IMR-90 (cell line): Measurements from ENCODE around the gene SIRT2. TPM values are rescaled to one million over a fixed set of nuclear protein-coding genes. Genes with fewer than 3 reads are reported as not detected.
A peak's percentile ranks its signal among the peaks of the same experiment; 100 is the strongest.

Experiments
- ATAC-seq: fragments of 200-7000 bp; cut with Tn5 transposase; 2 replicates; pipeline ENCODE4 v1.9.1; 2020; ENCODE audit warnings: low read depth, mild to moderate bottlenecking, moderate library complexity
- BruUV-seq: library from RNA; stranded (reverse); fragments of 400-500 nt; replicated peaks from 2 replicates; lab custom pipeline; 2021; lab: Mats Ljungman, UMichigan
- CTCF ChIA-PET: fragments of 300-600 bp; formaldehyde crosslinking; extraction: SDS; loops from one replicate; lab custom pipeline; 2021; ENCODE audit warnings: antibody characterized with exemption; lab: Yijun Ruan, JAX
- POLR2A ChIA-PET: fragments of 300-600 bp; sonication (Branson Sonifier 250); formaldehyde crosslinking; loops from one replicate; lab custom pipeline; 2022; ENCODE audit warnings: antibody characterized with exemption; ENCODE audit not compliant: unreplicated experiment; lab: Charles Lee
- DNase-seq: peaks from one replicate; pipeline ENCODE4 v3.0.0; 2013
- H2AFZ ChIP-seq: replicated peaks from 2 replicates; pipeline ENCODE3; 2013; ENCODE audit warnings: low read length, mild to moderate bottlenecking; ENCODE audit not compliant: poor library complexity
- H2AK5ac ChIP-seq: 2 replicates; pipeline ENCODE4 v1.6.1; 2013; ENCODE audit warnings: low read depth, low read length, inconsistent platforms
- H2AK9ac ChIP-seq: replicated peaks from 2 replicates; pipeline ENCODE3; 2013; ENCODE audit warnings: mild to moderate bottlenecking, low read depth, low read length, moderate library complexity; ENCODE audit not compliant: poor library complexity
- H2BK120ac ChIP-seq: 2 replicates; pipeline ENCODE4 v1.6.1; 2013; ENCODE audit warnings: low read depth, low read length, inconsistent platforms
- H2BK15ac ChIP-seq: 3 replicates; pipeline ENCODE4 v1.6.1; 2013; ENCODE audit warnings: low read depth, low read length, inconsistent platforms
- H2BK20ac ChIP-seq: 2 replicates; pipeline ENCODE4 v1.6.1; 2013; ENCODE audit warnings: low read depth, mild to moderate bottlenecking, inconsistent platforms, low read length, moderate library complexity
- H2BK5ac ChIP-seq: 2 replicates; pipeline ENCODE4 v1.6.1; 2013; ENCODE audit warnings: mild to moderate bottlenecking, low read depth, low read length, inconsistent platforms; ENCODE audit not compliant: poor library complexity, severe bottlenecking
- H3K14ac ChIP-seq: replicated peaks from 2 replicates; pipeline ENCODE4 v1.6.1; 2013; ENCODE audit warnings: low read depth, low read length, inconsistent platforms
- H3K18ac ChIP-seq: 2 replicates; pipeline ENCODE4 v1.6.1; 2013; ENCODE audit warnings: low read depth, low read length, control low read depth
- H3K23ac ChIP-seq: 2 replicates; pipeline ENCODE4 v1.6.1; 2013; ENCODE audit warnings: low read depth, low read length, inconsistent platforms
- H3K27ac ChIP-seq: 2 replicates; pipeline ENCODE4 v1.5.1; 2013; ENCODE audit warnings: mild to moderate bottlenecking, control low read depth, low read length; ENCODE audit not compliant: insufficient read depth
- H3K27me3 ChIP-seq: 2 replicates; pipeline ENCODE4 v1.6.1; 2013; ENCODE audit warnings: low read length; ENCODE audit not compliant: control insufficient read depth, insufficient read depth
- H3K36me3 ChIP-seq: 2 replicates; pipeline ENCODE4 v1.6.1; 2013; ENCODE audit warnings: low read length, mixed read lengths; ENCODE audit not compliant: control insufficient read depth, insufficient read depth
- H3K4ac ChIP-seq: 2 replicates; pipeline ENCODE4 v1.6.1; 2013; ENCODE audit warnings: low read depth, low read length, inconsistent platforms
- H3K4me1 ChIP-seq: 2 replicates; pipeline ENCODE4 v1.6.1; 2013; ENCODE audit warnings: low read length, mixed read lengths; ENCODE audit not compliant: control insufficient read depth, insufficient read depth
- H3K4me2 ChIP-seq: 2 replicates; pipeline ENCODE4 v1.6.1; 2013; ENCODE audit warnings: low read depth, mild to moderate bottlenecking, control low read depth, low read length, moderate library complexity
- H3K4me3 ChIP-seq: 2 replicates; pipeline ENCODE4 v1.5.1; 2013; ENCODE audit warnings: low read depth, mild to moderate bottlenecking, control low read depth, low read length, moderate library complexity; ENCODE audit not compliant: insufficient read depth
- H3K56ac ChIP-seq: 2 replicates; pipeline ENCODE4 v1.6.1; 2013; ENCODE audit warnings: low read length, inconsistent platforms; ENCODE audit not compliant: insufficient read depth; ENCODE audit errors: extremely low read depth
- H3K79me1 ChIP-seq, 2 experiments: 2 replicates each; pipeline ENCODE4 v1.6.1; 2013; ENCODE audit warnings: low read length in 2 of 2, inconsistent platforms in 1 of 2, low read depth in 1 of 2
- H3K9ac ChIP-seq: 2 replicates; pipeline ENCODE4 v1.6.1; 2013; ENCODE audit warnings: low read depth, low read length, control low read depth
- H3K9me1 ChIP-seq: 2 replicates; pipeline ENCODE4 v1.6.1; 2013; ENCODE audit warnings: low read length, inconsistent platforms; ENCODE audit not compliant: insufficient read depth
- H3K9me3 ChIP-seq: 2 replicates; pipeline ENCODE4 v1.6.1; 2013; ENCODE audit warnings: low read length; ENCODE audit not compliant: control insufficient read depth, insufficient read depth
- H4K20me1 ChIP-seq: 2 replicates; pipeline ENCODE4 v1.6.1; 2013; ENCODE audit warnings: low read length, inconsistent platforms; ENCODE audit not compliant: insufficient read depth
- H4K5ac ChIP-seq: 2 replicates; pipeline ENCODE4 v1.6.1; 2013; ENCODE audit warnings: mild to moderate bottlenecking, low read depth, low read length, control low read depth
- H4K8ac ChIP-seq, 2 experiments: 2 replicates each; pipeline ENCODE4 v1.6.1; 2013; ENCODE audit warnings: low read depth in 2 of 2, low read length in 2 of 2, control low read depth in 1 of 2, inconsistent platforms in 1 of 2
- H4K91ac ChIP-seq: 2 replicates; pipeline ENCODE4 v1.6.1; 2013; ENCODE audit warnings: low read depth, low read length, inconsistent platforms; ENCODE audit not compliant: insufficient read depth
- CEBPB ChIP-seq: IDR thresholded peaks from 2 replicates; pipeline ENCODE4 v1.6.1; 2012; ENCODE audit warnings: low read depth, low read length, improper control_type of control experiment
- CTCF ChIP-seq: conservative IDR thresholded peaks from 2 replicates; pipeline ENCODE4 v1.5.1; 2012; ENCODE audit warnings: mild to moderate bottlenecking, low read depth, low read length, improper control_type of control experiment
- MAFK ChIP-seq: IDR thresholded peaks from 2 replicates; pipeline ENCODE4 v1.6.1; 2012; ENCODE audit warnings: low read depth, low read length, improper control_type of control experiment
- MAZ ChIP-seq: IDR thresholded peaks from 2 replicates; pipeline ENCODE4 v1.6.1; 2012; ENCODE audit warnings: low read depth, mild to moderate bottlenecking, low read length, improper control_type of control experiment, moderate library complexity, borderline replicate concordance
- NFE2L2 ChIP-seq: fragments of 150-350 bp; IDR thresholded peaks from 2 replicates; pipeline ENCODE4 v1.6.1; 2016; ENCODE audit warnings: low read depth, mild to moderate bottlenecking, low read length
- RFX5 ChIP-seq: IDR thresholded peaks from 2 replicates; pipeline ENCODE4 v1.8.0; 2012; ENCODE audit warnings: low read depth, mild to moderate bottlenecking, low read length, moderate library complexity
- SMC3 ChIP-seq: fragments of 150-350 bp; IDR thresholded peaks from 2 replicates; pipeline ENCODE4 v1.6.1; 2016; ENCODE audit warnings: low read depth, mild to moderate bottlenecking, antibody characterized with exemption, low read length, moderate library complexity
- USF2 ChIP-seq: fragments of 150-350 bp; IDR thresholded peaks from 2 replicates; pipeline ENCODE4 v1.6.1; 2017; ENCODE audit warnings: mild to moderate bottlenecking, antibody characterized with exemption, low read length, low read depth
- WGBS, 2 experiments: methylation state at CpG; one replicate each; pipeline versions ENCODE4 v1.1.5 to v1.1.7; 2013; ENCODE audit warnings: missing lambda C conversion rate in 2 of 2; ENCODE audit not compliant: insufficient read length in 1 of 2; ENCODE audit errors: extremely low coverage in 2 of 2; 5-methylcytosine and 5-hydroxymethylcytosine counted together
- dilution Hi-C: fragments of 300-500 bp; cut with HindIII; formaldehyde crosslinking; loops from one replicate; pipeline ENCODE4 v1.14.3; 2018; ENCODE audit warnings: low sequenced_read_pairs; ENCODE audit not compliant: unreplicated experiment
- in situ Hi-C: fragments of 300-500 bp; cut with MboI; formaldehyde crosslinking; loops from 3 replicates; pipeline ENCODE4 v1.14.3; 2019; ENCODE audit warnings: low sequenced_read_pairs, inconsistent platforms, mixed read lengths
- intact Hi-C: fragments of 100-400 bp; cut with micrococcal nuclease; formaldehyde crosslinking; loops from 2 replicates; pipeline ENCODE4 v1.10.0; 2022
- polyA plus RNA-seq, 3 experiments: library from polyadenylated mRNA; depleted of rRNA; stranded (reverse); fragments of >200 nt; gene quantifications; 2 replicates each; pipeline ENCODE4 v1.2.3, GENCODE V29; 2012; ENCODE audit warnings: low replicate concordance in 1 of 3
- total RNA-seq: library from RNA; depleted of rRNA; stranded (reverse); fragments of >200 nt; gene quantifications from 2 replicates; pipeline ENCODE4 v1.2.3, GENCODE V29; 2012

SIRT2 gene
- total and polyA plus RNA-seq, 2 of the 4 experiments (the other 2 are of a cell fraction), result 43.0 to 50.0 TPM

- ChIA-PET POLR2A (no interaction called here), CTCF (no interaction called here)
- dilution Hi-C loops (no loop called here), in situ Hi-C loops (no loop called here), intact Hi-C loops (no loop called here)
- H2AFZ ChIP-seq, result no peak overlapping the region
- no TSS peak for BruUV-seq
- H3K27ac ChIP-seq, result no peak overlapping the region
- no peak overlapping the region for H2BK120ac ChIP-seq
- H3K9me3 ChIP-seq, result no peaks in the 10 kb centered on the region
- no peaks in the 10 kb centered on the region for H3K27me3 ChIP-seq
- no peak overlapping the region for H3K4me3 ChIP-seq
- no peak overlapping the region for H4K91ac ChIP-seq
- no peak for TF ChIP-seq RFX5
- TF ChIP-seq USF2, result no peak
- no peak for TF ChIP-seq CEBPB
- TF ChIP-seq MAZ, result no peak
- TF ChIP-seq SMC3, result no peak
- no peak for TF ChIP-seq NFE2L2
- no peak for TF ChIP-seq CTCF
- no peak for TF ChIP-seq MAFK
- H3K23ac ChIP-seq, result no peak overlapping the region
- peaks cover 71% of the 10 kb centered on the region for H4K20me1 ChIP-seq
- H3K9ac ChIP-seq, result no peak overlapping the region
- H3K4me1 ChIP-seq, result peaks cover 10% of the 10 kb centered on the region; the same call in 1 of the 2 replicates
- H2AK9ac ChIP-seq, result no peak overlapping the region
- peak overlapping the region; percentile 14 for H2BK5ac ChIP-seq
- H3K9me1 ChIP-seq, result peaks cover 7% of the 10 kb centered on the region; the same call in 1 of the 2 replicates
- no peak overlapping the region for H2BK15ac ChIP-seq
- no peak overlapping the region for H4K5ac ChIP-seq
- 100% methylated on average over 1 of the region's 12 CpGs; no CpG with 5 or more reads in 1 of the 2 experiments for WGBS, 2 experiments
- H3K56ac ChIP-seq, result no peak overlapping the region
- ATAC-seq (no peak), DNase-seq (no peak)
- H3K36me3 ChIP-seq, result peaks cover 81% of the 10 kb centered on the region
- no peak overlapping the region for H3K4ac ChIP-seq
- H3K79me1 ChIP-seq, result peaks cover 49 to 79% of the 10 kb centered on the region in 2 experiments
- H3K4me2 ChIP-seq, result no peak overlapping the region
- H3K18ac ChIP-seq, result no peak overlapping the region
- H2BK20ac ChIP-seq, result no peak overlapping the region
- no peak overlapping the region for H2AK5ac ChIP-seq
- peak overlapping the region in 1 of 2 experiments; percentile 23; a peak in 1 of 4 replicates for H4K8ac ChIP-seq
- no peak overlapping the region for H3K14ac ChIP-seq
These were observed 60.2 kb downstream of the SIRT2 start for GRCh38 chr19:38838986-38839761.
